Keratinocyte (primary cell): ENCODE measurements around the gene TADA3. TPM values are rescaled to one million over a fixed set of nuclear protein-coding genes. Genes with fewer than 3 reads are reported as not detected.

Experiments used
- DNase-seq: peaks from one replicate; pipeline ENCODE4 v3.0.0-alpha.2; 2011; ENCODE audit warnings: low read depth, missing footprints, low spot score
- FAIRE-seq: peaks from 2 replicates; lab custom pipeline; 2011; peaks lifted over from hg19 to GRCh38; lab: Jason Lieb, UNC
- H2AFZ ChIP-seq: 2 replicates; pipeline ENCODE4 v1.6.0; 2012; ENCODE audit warnings: low read length, control low read depth, inconsistent platforms; ENCODE audit not compliant: control insufficient read depth
- H3K27ac ChIP-seq: 2 replicates; pipeline ENCODE4 v1.5.1; 2011; ENCODE audit warnings: low read length; ENCODE audit not compliant: control insufficient read depth, insufficient read depth
- H3K27me3 ChIP-seq: 3 replicates; pipeline ENCODE4 v1.6.0; 2011; ENCODE audit warnings: low read length; ENCODE audit not compliant: control insufficient read depth, insufficient read depth; ENCODE audit errors: extremely low read depth
- H3K36me3 ChIP-seq, 2 experiments: 2 replicates in 1 of 2; 3 replicates in 1 of 2; pipeline ENCODE4 v1.5.1; 2011; ENCODE audit warnings: low read length in 2 of 2, mild to moderate bottlenecking in 1 of 2; ENCODE audit not compliant: control insufficient read depth in 2 of 2, insufficient read depth in 2 of 2; ENCODE audit errors: extremely low read depth in 1 of 2
- H3K4me1 ChIP-seq: 3 replicates; pipeline ENCODE4 v1.5.1; 2011; ENCODE audit warnings: low read length; ENCODE audit not compliant: control insufficient read depth, insufficient read depth; ENCODE audit errors: extremely low read depth
- H3K4me2 ChIP-seq: 3 replicates; pipeline ENCODE4 v1.6.0; 2011; ENCODE audit warnings: low read depth, low read length; ENCODE audit not compliant: control insufficient read depth, insufficient read depth; ENCODE audit errors: extremely low read depth
- H3K4me3 ChIP-seq, 3 experiments: fragments of 200-600 bp in 1 of 3; sonication (generic) in 1 of 3; 2 replicates in 2 of 3; 3 replicates in 1 of 3; pipeline ENCODE4 v1.5.1; 2011 to 2016; ENCODE audit warnings: low read length in 3 of 3, mild to moderate bottlenecking in 3 of 3, control low read depth in 2 of 3, inconsistent platforms in 1 of 3, low read depth in 1 of 3, mixed read lengths in 1 of 3, mixed run types in 1 of 3, moderate library complexity in 1 of 3; ENCODE audit not compliant: control insufficient read depth in 2 of 3, insufficient read depth in 2 of 3; ENCODE audit errors: extremely low read depth in 1 of 3
- H3K79me2 ChIP-seq: 2 replicates; pipeline ENCODE4 v1.6.0; 2012; ENCODE audit warnings: low read length; ENCODE audit not compliant: control insufficient read depth, insufficient read depth
- H3K9ac ChIP-seq: 3 replicates; pipeline ENCODE4 v1.6.0; 2011; ENCODE audit warnings: low read length; ENCODE audit not compliant: control insufficient read depth, insufficient read depth; ENCODE audit errors: extremely low read depth
- H3K9me1 ChIP-seq: 3 replicates; pipeline ENCODE4 v1.6.0; 2011; ENCODE audit warnings: low read length; ENCODE audit not compliant: control insufficient read depth, insufficient read depth; ENCODE audit errors: extremely low read depth
- H3K9me3 ChIP-seq: 2 replicates; pipeline ENCODE4 v1.5.1; 2012; ENCODE audit warnings: low read depth, low read length; ENCODE audit not compliant: control insufficient read depth
- H4K20me1 ChIP-seq: 3 replicates; pipeline ENCODE4 v1.6.0; 2011; ENCODE audit warnings: low read length; ENCODE audit not compliant: control insufficient read depth, insufficient read depth; ENCODE audit errors: extremely low read depth
- CTCF ChIP-seq, 3 experiments: IDR thresholded peaks in 1 of 3; conservative IDR thresholded peaks in 1 of 3; optimal IDR thresholded peaks in 1 of 3; 2 replicates in 2 of 3; 3 replicates in 1 of 3; pipeline versions ENCODE3 to v1.5.1; 2011; ENCODE audit warnings: low read length in 3 of 3, mild to moderate bottlenecking in 3 of 3, moderate library complexity in 2 of 3, control low read depth in 1 of 3, inconsistent platforms in 1 of 3; ENCODE audit not compliant: insufficient read depth in 2 of 3; ENCODE audit errors: extremely low read depth in 1 of 3
- EZH2 ChIP-seq: IDR thresholded peaks from one replicate; pipeline ENCODE4 v1.6.1; 2012; ENCODE audit warnings: inconsistent platforms, mild to moderate bottlenecking, low read length, moderate library complexity
- dilution Hi-C: fragments of 300-500 bp; cut with MboI; formaldehyde crosslinking; loops from one replicate; pipeline ENCODE4 v1.7.0; 2020; ENCODE audit warnings: low sequenced_read_pairs; ENCODE audit not compliant: extremely low pct_ligation_motif_present
- polyA plus RNA-seq, 5 experiments: library from polyadenylated mRNA; depleted of rRNA in 3 of 5; stranded (reverse) in 3 of 5; stranded (forward) in 1 of 5; unstranded in 1 of 5; fragments of >200 nt; gene quantifications; 1 replicate in 1 of 5; 2 replicates in 3 of 5; 3 replicates in 1 of 5; pipeline versions ENCODE4 v1.2.1 to v1.2.3, GENCODE V29; 2011 to 2012; ENCODE audit warnings: missing spikeins in 2 of 5, low read depth in 1 of 5, low replicate concordance in 1 of 5

TADA3 gene
- polyA plus RNA-seq, 1 donor (not counting 4 experiments of a cell fraction or from before 2014, with no cell fraction given), result 29.6 TPM

- no peak overlapping the region for H3K4me3 ChIP-seq
- no peak overlapping the region for H3K9ac ChIP-seq
- no peak overlapping the region for H3K27ac ChIP-seq
- H4K20me1 ChIP-seq, result no peaks in the 10 kb centered on the region
- no peaks in the 10 kb centered on the region for H3K9me1 ChIP-seq
- FAIRE-seq (no peak), DNase-seq (no peak)
- no peaks in the 10 kb centered on the region for H3K4me1 ChIP-seq
- TF ChIP-seq EZH2 (no peak), CTCF (optimal IDR thresholded peaks at IDR 0.05 in 1 of 3, IDR thresholded peaks at IDR 0.05 in 1 of 3, conservative IDR thresholded peaks at IDR 0.05 in 1 of 3; ENCODE audit: extremely low read depth in 1 of 3, insufficient read depth in 2 of 3, low read length in 3 of 3) (no peak)
- H3K9me3 ChIP-seq, result no peaks in the 10 kb centered on the region
- peaks cover 2 to 7% of the 10 kb centered on the region in 2 experiments for H3K36me3 ChIP-seq
- dilution Hi-C loops, result no loop called here
- H3K27me3 ChIP-seq, result no peaks in the 10 kb centered on the region
- no peak overlapping the region for H2AFZ ChIP-seq
- no peaks in the 10 kb centered on the region for H3K79me2 ChIP-seq
- no peak overlapping the region for H3K4me2 ChIP-seq
Observed at GRCh38 chr3:9762871-9763270, 29.4 kb downstream of the TADA3 start.

GRCh38 chr3:9761919-9762318, 30.4 kb downstream of the TADA3 start:
- no peak for FAIRE-seq
- Histone ChIP-seq H3K27me3 (no peaks in the 10 kb centered on the region), H3K36me3 (peaks cover 9 to 13% of the 10 kb centered on the region in 2 experiments), H3K4me1 (no peaks in the 10 kb centered on the region), H3K9me3 (no peaks in the 10 kb centered on the region), H4K20me1 (no peaks in the 10 kb centered on the region), H3K4me2 (no peak overlapping the region), H3K9ac (no peak overlapping the region), H3K79me2 (no peaks in the 10 kb centered on the region), H3K27ac (no peak overlapping the region), H3K9me1 (no peaks in the 10 kb centered on the region), H3K4me3 (no peak overlapping the region), H2AFZ (no peak overlapping the region)
- no peak for DNase-seq
- TF ChIP-seq EZH2 (no peak), CTCF (optimal IDR thresholded peaks at IDR 0.05 in 1 of 3, IDR thresholded peaks at IDR 0.05 in 1 of 3, conservative IDR thresholded peaks at IDR 0.05 in 1 of 3; ENCODE audit: extremely low read depth in 1 of 3, insufficient read depth in 2 of 3, low read length in 3 of 3) (no peak)
- dilution Hi-C loops, result no loop called here
